HepG2 (cell line): ENCODE measurements around the gene HSPB2.

Experiments
- CCDC6 ChIP-seq: sonication (generic); formaldehyde crosslinking; IDR thresholded peaks from 2 replicates; pipeline ENCODE4 v1.8.1; 2022; ENCODE audit warnings: mild to moderate bottlenecking, missing genetic modification reagents, moderate library complexity
- EZH2 ChIP-seq: conservative IDR thresholded peaks from 2 replicates; pipeline ENCODE4 v1.6.1; 2012; ENCODE audit warnings: mild to moderate bottlenecking, low read depth, low read length, moderate library complexity
- HMG20B ChIP-seq: conservative IDR thresholded peaks from 2 replicates; pipeline ENCODE4 v1.6.1; 2016; ENCODE audit warnings: missing genetic modification reagents, missing compliant biosample characterization
- JUND ChIP-seq: sonication (generic); formaldehyde crosslinking; IDR thresholded peaks from 2 replicates; pipeline ENCODE4 v1.8.0; 2022; ENCODE audit warnings: mild to moderate bottlenecking, missing genetic modification reagents
- POLR2A ChIP-seq, 2 experiments: IDR thresholded peaks; 2 replicates each; pipeline ENCODE4 v1.6.1; 2011; ENCODE audit warnings: low read depth in 2 of 2, low read length in 2 of 2, mild to moderate bottlenecking in 1 of 2, moderate library complexity in 1 of 2; ENCODE audit not compliant: insufficient read depth in 1 of 2
- RAD51 ChIP-seq: fragments of 450-650 bp; IDR thresholded peaks from 2 replicates; pipeline ENCODE4 v1.6.1; 2016; ENCODE audit warnings: borderline replicate concordance
- TGIF2 ChIP-seq: IDR thresholded peaks from 2 replicates; pipeline ENCODE4 v1.6.1; 2016; ENCODE audit warnings: control low read depth, missing compliant biosample characterization
- ZBTB44 ChIP-seq: sonication (generic); formaldehyde crosslinking; IDR thresholded peaks from 2 replicates; pipeline ENCODE4 v1.4.0; 2020; ENCODE audit warnings: missing genetic modification reagents

GRCh38 chr11:111923951-111924350, 11.4 kb downstream of the HSPB2 start:
- TF ChIP-seq HMG20B (CRISPR knock-in tag) (no peak), RAD51 (no peak), EZH2 (no peak), CCDC6 (CRISPR knock-in tag) (no peak), POLR2A (IDR thresholded peaks at IDR 0.05; ENCODE audit: insufficient read depth in 1 of 2, low read depth in 2 of 2, low read length in 2 of 2) (no peak), ZBTB44 (CRISPR knock-in tag) (no peak), TGIF2 (CRISPR knock-in tag) (no peak), JUND (CRISPR knock-in tag) (no peak)
